Mesenchymal stem cell (in vitro differentiated cells and primary cell): ENCODE measurements around the gene PCDHB6. TPM values are rescaled to one million over a fixed set of nuclear protein-coding genes. Genes with fewer than 3 reads are reported as not detected.
"Not testable (repeated sequence)": the region's sequence is repeated elsewhere in the genome, so short reads cannot be mapped to it uniquely, and the experiment has no call there.

Experiments used
- DNase-seq: peaks from one replicate; pipeline ENCODE4 v3.0.0-alpha.2; 2013
- H2AFZ ChIP-seq: one replicate; pipeline ENCODE4 v1.6.1; 2013; ENCODE audit warnings: low read depth, mild to moderate bottlenecking, control low read depth, inconsistent platforms, low read length, moderate library complexity
- H2AK5ac ChIP-seq: 2 replicates; pipeline ENCODE4 v1.6.1; 2013; ENCODE audit warnings: low read length, moderate library complexity, mild to moderate bottlenecking, inconsistent platforms; ENCODE audit not compliant: severe bottlenecking
- H2BK120ac ChIP-seq: one replicate; pipeline ENCODE4 v1.6.1; 2013; ENCODE audit warnings: low read depth, mild to moderate bottlenecking, inconsistent platforms, low read length, moderate library complexity
- H2BK12ac ChIP-seq, 2 experiments: one replicate each; pipeline ENCODE4 v1.6.1; 2013; ENCODE audit warnings: inconsistent platforms in 2 of 2, low read length in 2 of 2, mild to moderate bottlenecking in 2 of 2, moderate library complexity in 2 of 2, control low read depth in 1 of 2
- H2BK15ac ChIP-seq: one replicate; pipeline ENCODE4 v1.6.1; 2013; ENCODE audit warnings: mild to moderate bottlenecking, low read depth, inconsistent platforms; ENCODE audit not compliant: poor library complexity, severe bottlenecking
- H2BK5ac ChIP-seq: 2 replicates; pipeline ENCODE4 v1.6.1; 2013; ENCODE audit warnings: low read depth, mild to moderate bottlenecking, low read length, control low read depth, inconsistent platforms; ENCODE audit not compliant: poor library complexity, severe bottlenecking
- H3K14ac ChIP-seq, 2 experiments: one replicate each; pipeline ENCODE4 v1.6.1; 2013; ENCODE audit warnings: inconsistent platforms in 2 of 2, low read length in 2 of 2, control low read depth in 1 of 2, mild to moderate bottlenecking in 1 of 2, moderate library complexity in 1 of 2
- H3K18ac ChIP-seq, 2 experiments: one replicate each; pipeline ENCODE4 v1.6.1; 2013; ENCODE audit warnings: inconsistent platforms in 2 of 2, low read length in 2 of 2, control low read depth in 1 of 2, low read depth in 1 of 2, mild to moderate bottlenecking in 1 of 2
- H3K23ac ChIP-seq, 2 experiments: one replicate each; pipeline ENCODE4 v1.6.1; 2013; ENCODE audit warnings: inconsistent platforms in 2 of 2, low read length in 2 of 2, mild to moderate bottlenecking in 2 of 2, moderate library complexity in 2 of 2, control low read depth in 1 of 2
- H3K27ac ChIP-seq: 2 replicates; pipeline ENCODE4 v1.5.1; 2013; ENCODE audit warnings: mild to moderate bottlenecking, moderate library complexity, low read length, control low read depth, inconsistent platforms; ENCODE audit not compliant: poor library complexity, severe bottlenecking
- H3K27me3 ChIP-seq, 2 experiments: 2 replicates each; pipeline versions ENCODE4 v1.6.1 to v1.7.0; 2013; ENCODE audit warnings: low read length in 2 of 2, mild to moderate bottlenecking in 2 of 2, moderate library complexity in 2 of 2, control low read depth in 1 of 2, inconsistent platforms in 1 of 2; ENCODE audit not compliant: control insufficient read depth in 1 of 2, insufficient read depth in 1 of 2
- H3K36me3 ChIP-seq, 2 experiments: 2 replicates each; pipeline versions ENCODE4 v1.6.1 to v1.7.0; 2013; ENCODE audit warnings: low read length in 2 of 2, control low read depth in 1 of 2, inconsistent platforms in 1 of 2, low read depth in 1 of 2, mild to moderate bottlenecking in 1 of 2; ENCODE audit not compliant: insufficient read depth in 2 of 2, control insufficient read depth in 1 of 2
- H3K4ac ChIP-seq, 2 experiments: one replicate each; pipeline ENCODE4 v1.6.1; 2013; ENCODE audit warnings: inconsistent platforms in 2 of 2, low read length in 2 of 2, mild to moderate bottlenecking in 2 of 2, moderate library complexity in 2 of 2, control low read depth in 1 of 2, low read depth in 1 of 2
- H3K4me1 ChIP-seq: 2 replicates; pipeline ENCODE4 v1.6.1; 2013; ENCODE audit warnings: low read depth, low read length, control low read depth; ENCODE audit not compliant: control insufficient read depth, insufficient read depth
- H3K4me2 ChIP-seq: 2 replicates; pipeline ENCODE4 v1.6.1; 2013; ENCODE audit warnings: low read length, mild to moderate bottlenecking, inconsistent platforms; ENCODE audit not compliant: poor library complexity, severe bottlenecking
- H3K4me3 ChIP-seq, 2 experiments: 2 replicates each; pipeline versions ENCODE4 v1.5.1 to v1.7.0; 2013; ENCODE audit warnings: low read length in 2 of 2, mild to moderate bottlenecking in 2 of 2, control low read depth in 1 of 2, low read depth in 1 of 2; ENCODE audit not compliant: insufficient read depth in 1 of 2
- H3K79me1 ChIP-seq: replicated peaks from 2 replicates; pipeline ENCODE4 v1.6.1; 2013; ENCODE audit warnings: mild to moderate bottlenecking, control low read depth, low read length, inconsistent platforms; ENCODE audit not compliant: poor library complexity, severe bottlenecking
- H3K9ac ChIP-seq: 2 replicates; pipeline ENCODE4 v1.7.0; 2013; ENCODE audit warnings: mild to moderate bottlenecking, low read length, moderate library complexity
- H3K9me3 ChIP-seq: 2 replicates; pipeline ENCODE4 v1.7.0; 2013; ENCODE audit warnings: mild to moderate bottlenecking, low read length; ENCODE audit not compliant: control insufficient read depth
- H4K8ac ChIP-seq: one replicate; pipeline ENCODE4 v1.6.1; 2013; ENCODE audit warnings: inconsistent platforms, mild to moderate bottlenecking, low read length, moderate library complexity
- H4K91ac ChIP-seq: one replicate; pipeline ENCODE4 v1.6.1; 2013; ENCODE audit warnings: mild to moderate bottlenecking, low read length, inconsistent platforms
- WGBS: methylation state at CpG from one replicate; pipeline ENCODE4 v1.1.7; 2013; ENCODE audit warnings: mixed read lengths; 5-methylcytosine and 5-hydroxymethylcytosine counted together
- polyA plus RNA-seq, 2 experiments: library from polyadenylated mRNA; stranded (reverse); fragments of 200-250 nt; gene quantifications; one replicate each; pipeline ENCODE4 v1.2.3, GENCODE V29; 2013

PCDHB6 gene
- polyA plus RNA-seq (2013, experiment 1 of 2) = 0.07 TPM
- polyA plus RNA-seq (2013, experiment 2 of 2) = 0.10 TPM

DNA sequence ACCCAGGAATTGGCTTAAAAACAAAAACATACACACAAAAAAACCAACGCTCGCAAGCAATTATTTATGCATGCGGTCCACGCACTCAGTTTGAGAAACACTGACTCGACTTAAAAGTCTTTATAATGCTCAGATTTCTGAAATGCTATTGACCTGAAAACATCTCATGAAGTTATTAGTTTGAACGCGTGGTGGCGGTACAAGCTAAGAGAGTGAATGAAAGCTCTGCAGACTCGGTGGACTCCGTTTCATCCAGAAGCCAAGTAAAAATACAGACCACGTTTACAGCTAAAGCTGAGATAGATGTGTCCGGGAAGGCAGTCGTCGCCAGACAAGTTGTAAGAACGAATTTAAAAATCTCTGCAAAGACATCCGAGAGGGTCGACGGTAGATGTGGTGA is at the start of gene PCDHB6:
Gene PCDHB6, plus strand, starts transcription at position 246 of the 400 bp plus-strand sequence. CDS start 201 bp downstream, outside the sequence.
- Histone ChIP-seq H4K8ac (no peak within 1 kb of the TSS), H3K4ac (no peak within 1 kb of the TSS), H3K4me3 (peak within 1 kb of the TSS in 1 of 2 experiments; percentile 6), H3K79me1 (no peaks in the 10 kb centered on the region), H2BK120ac (no peak within 1 kb of the TSS), H2AFZ (no peak within 1 kb of the TSS), H3K36me3 (no peaks in the 10 kb centered on the region), H4K91ac (no peak within 1 kb of the TSS), H3K9ac (no peak within 1 kb of the TSS), H2BK12ac (no peak within 1 kb of the TSS), H3K23ac (no peak within 1 kb of the TSS), H2BK15ac (no peak within 1 kb of the TSS), H3K27ac (no peak within 1 kb of the TSS), H3K9me3 (peaks cover 61% of the 10 kb centered on the region), H3K14ac (no peak within 1 kb of the TSS), H3K18ac (no peak within 1 kb of the TSS), H2BK5ac (no peak within 1 kb of the TSS), H3K4me1 (no peaks in the 10 kb centered on the region), H3K27me3 (no peaks in the 10 kb centered on the region), H2AK5ac (no peak within 1 kb of the TSS), H3K4me2 (no peak within 1 kb of the TSS)
- DNase-seq = no peak
- WGBS = 88% methylated on average over 18 of the region's 18 CpGs

DNA sequence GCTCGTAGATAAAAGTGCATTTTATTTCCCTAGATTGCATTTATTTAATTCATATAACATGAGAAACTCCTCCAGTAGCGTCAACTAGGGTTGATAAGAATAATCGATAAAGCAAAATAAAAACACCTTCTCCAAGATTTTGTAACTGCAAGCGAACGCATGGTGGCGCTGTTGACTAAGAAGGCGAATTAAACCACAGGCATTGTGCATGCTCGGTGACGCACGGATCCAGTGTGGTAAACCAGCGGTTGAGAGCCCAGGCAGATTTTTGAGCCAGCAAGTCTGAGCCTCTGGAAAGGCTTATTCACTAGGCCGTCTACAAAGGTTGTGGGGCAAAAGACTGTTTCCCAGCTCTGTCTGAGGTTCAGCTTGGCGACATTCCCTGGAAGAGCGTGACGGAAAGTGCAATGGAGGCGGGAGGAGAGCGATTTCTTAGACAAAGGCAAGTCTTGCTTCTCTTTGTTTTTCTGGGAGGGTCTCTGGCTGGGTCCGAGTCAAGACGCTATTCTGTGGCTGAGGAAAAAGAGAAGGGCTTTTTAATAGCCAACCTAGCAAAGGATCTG is 49.5 kb upstream of the PCDHB6 start, which contains the start of gene PCDHB3:
Gene PCDHB3, plus strand, starts transcription at position 231 of the 563 bp plus-strand sequence. Its CDS starts 177 bp downstream, at position 408.
- H3K9ac ChIP-seq = peak within 1 kb of the TSS; percentile 66
- peaks cover 29% of the 10 kb centered on the region for H3K9me3 ChIP-seq
- H3K27ac ChIP-seq = no peak within 1 kb of the TSS
- H2BK120ac ChIP-seq = no peak within 1 kb of the TSS
- no peak within 1 kb of the TSS for H3K4me2 ChIP-seq
- DNase-seq = peak; percentile 38
- WGBS = 70% methylated on average over 19 of the region's 19 CpGs
- H3K4me1 ChIP-seq = peaks cover under 1% of the 10 kb centered on the region
- no peak within 1 kb of the TSS for H3K14ac ChIP-seq
- no peaks in the 10 kb centered on the region for H3K27me3 ChIP-seq
- H3K36me3 ChIP-seq = peaks cover 0 to 37% of the 10 kb centered on the region in 2 experiments
- H4K8ac ChIP-seq = no peak within 1 kb of the TSS
- no peak within 1 kb of the TSS for H2AK5ac ChIP-seq
- H2BK12ac ChIP-seq = no peak within 1 kb of the TSS
- H2BK15ac ChIP-seq = no peak within 1 kb of the TSS
- no peak within 1 kb of the TSS for H3K18ac ChIP-seq
- no peak within 1 kb of the TSS for H2BK5ac ChIP-seq
- H2AFZ ChIP-seq = no peak within 1 kb of the TSS
- H3K23ac ChIP-seq = no peak within 1 kb of the TSS
- H4K91ac ChIP-seq = no peak within 1 kb of the TSS
- H3K4me3 ChIP-seq = peak within 1 kb of the TSS in 1 of 2 experiments; percentile 50
- no peak within 1 kb of the TSS for H3K4ac ChIP-seq
- peaks cover 19% of the 10 kb centered on the region for H3K79me1 ChIP-seq

DNA sequence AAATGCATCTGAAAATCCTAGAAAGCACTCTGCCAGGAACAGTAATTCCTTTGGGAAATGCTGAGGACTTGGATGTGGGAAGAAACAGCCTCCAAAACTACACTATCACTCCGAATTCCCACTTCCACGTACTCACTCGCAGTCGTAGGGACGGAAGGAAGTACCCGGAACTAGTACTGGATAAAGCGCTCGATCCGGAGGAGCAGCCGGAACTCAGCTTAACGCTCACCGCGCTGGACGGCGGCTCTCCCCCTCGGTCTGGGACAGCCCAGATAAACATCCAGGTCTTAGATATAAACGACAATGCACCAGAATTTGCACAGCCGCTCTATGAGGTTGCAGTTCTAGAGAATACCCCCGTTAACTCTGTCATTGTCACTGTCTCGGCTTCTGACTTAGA is 48.8 kb upstream of the PCDHB6 start:
- H3K14ac ChIP-seq = no peak overlapping the region
- H3K27ac ChIP-seq = no peak overlapping the region
- H3K9ac ChIP-seq = peak overlapping the region; percentile 66
- H3K4me2 ChIP-seq = no peak overlapping the region
- no peaks in the 10 kb centered on the region for H3K4me1 ChIP-seq
- H2BK15ac ChIP-seq = no peak overlapping the region
- H2BK12ac ChIP-seq = no peak overlapping the region
- no peak overlapping the region for H4K8ac ChIP-seq
- H3K27me3 ChIP-seq = no peaks in the 10 kb centered on the region
- peak overlapping the region in 1 of 2 experiments; percentile 50 for H3K4me3 ChIP-seq
- no peak for DNase-seq
- no peak overlapping the region for H2BK120ac ChIP-seq
- no peak overlapping the region for H2BK5ac ChIP-seq
- no peak overlapping the region for H3K4ac ChIP-seq
- H3K36me3 ChIP-seq = peaks cover 0 to 33% of the 10 kb centered on the region in 2 experiments
- peaks cover 16% of the 10 kb centered on the region for H3K79me1 ChIP-seq
- no peak overlapping the region for H2AFZ ChIP-seq
- no peak overlapping the region for H2AK5ac ChIP-seq
- no peak overlapping the region for H3K23ac ChIP-seq
- no peak overlapping the region for H3K18ac ChIP-seq
- H3K9me3 ChIP-seq = peaks cover 26% of the 10 kb centered on the region
- WGBS = 82% methylated on average over 20 of the region's 20 CpGs
- H4K91ac ChIP-seq = no peak overlapping the region

DNA sequence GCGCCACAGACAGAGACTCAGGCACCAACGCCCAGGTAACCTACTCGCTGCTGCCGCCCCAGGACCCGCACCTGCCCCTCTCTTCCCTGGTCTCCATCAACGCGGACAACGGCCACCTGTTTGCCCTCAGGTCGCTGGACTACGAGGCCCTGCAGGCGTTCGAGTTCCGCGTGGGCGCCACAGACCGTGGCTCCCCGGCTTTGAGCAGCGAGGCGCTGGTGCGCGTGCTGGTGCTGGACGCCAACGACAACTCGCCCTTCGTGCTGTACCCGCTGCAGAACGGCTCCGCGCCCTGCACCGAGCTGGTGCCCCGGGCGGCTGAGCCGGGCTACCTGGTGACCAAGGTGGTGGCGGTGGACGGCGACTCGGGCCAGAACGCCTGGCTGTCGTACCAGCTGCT is 47.8 kb upstream of the PCDHB6 start:
- H3K4me3 ChIP-seq, DNase-seq, H3K14ac ChIP-seq, H3K4me1 ChIP-seq, H3K4me2 ChIP-seq, H3K23ac ChIP-seq, H2BK15ac ChIP-seq, H3K27ac ChIP-seq, H4K91ac ChIP-seq, H2BK5ac ChIP-seq, H2BK120ac ChIP-seq, H2AFZ ChIP-seq, H2AK5ac ChIP-seq, H3K18ac ChIP-seq, H3K4ac ChIP-seq, H2BK12ac ChIP-seq, H3K27me3 ChIP-seq, H4K8ac ChIP-seq, H3K9ac ChIP-seq: not testable (repeated sequence)
- H3K9me3 ChIP-seq = peaks cover 26% of the 10 kb centered on the region
- peaks cover 0 to 26% of the 10 kb centered on the region in 2 experiments for H3K36me3 ChIP-seq
- WGBS = 99% methylated on average over 17 of the region's 39 CpGs
- peaks cover 16% of the 10 kb centered on the region for H3K79me1 ChIP-seq
